ENCODE measurements around the gene DOCK9.

The DOCK9 gene

GRCh38 chr13:98947925-98948324 is 29.9 kb downstream of the DOCK9 start:
- no peak for DNase-seq (ENCODE audit: low spot score)

- no peak for DNase-seq (ENCODE audit: low spot score)
These were observed 31.8 kb downstream of the DOCK9 start for GRCh38 chr13:98945863-98946605.

- no peak for DNase-seq (ENCODE audit: low spot score)
These were observed 33.5 kb downstream of the DOCK9 start for GRCh38 chr13:98944336-98944735.

- DNase-seq (ENCODE audit: low spot score) = no peak
These were observed 34.9 kb downstream of the DOCK9 start for GRCh38 chr13:98942997-98943396.

GRCh38 chr13:98942485-98942884 is 35.4 kb downstream of the DOCK9 start:
- no peak for DNase-seq (ENCODE audit: low spot score)

- no peak for DNase-seq (ENCODE audit: low spot score)
These were observed 36.3 kb downstream of the DOCK9 start for GRCh38 chr13:98941536-98941935.

- DNase-seq (ENCODE audit: low spot score) = no peak
These were observed 36.7 kb downstream of the DOCK9 start for GRCh38 chr13:98941126-98941525.

- no peak for DNase-seq (ENCODE audit: low spot score)
These were observed 37.4 kb downstream of the DOCK9 start for GRCh38 chr13:98940325-98941001.

- no peak for DNase-seq (ENCODE audit: low spot score)
These were observed 38.1 kb downstream of the DOCK9 start for GRCh38 chr13:98939660-98940191.

- no peak for DNase-seq (ENCODE audit: low spot score)
These were observed 39.1 kb downstream of the DOCK9 start for GRCh38 chr13:98938801-98939200.

GRCh38 chr13:98937911-98938381 is 39.9 kb downstream of the DOCK9 start:
- DNase-seq (ENCODE audit: low spot score) = no peak

- DNase-seq (ENCODE audit: low spot score) = no peak
These were observed 43.6 kb downstream of the DOCK9 start for GRCh38 chr13:98934243-98934642.

GRCh38 chr13:98930151-98930591 is 47.7 kb downstream of the DOCK9 start:
- DNase-seq (ENCODE audit: low spot score) = peak; percentile 68

- DNase-seq (ENCODE audit: low spot score) = no peak
These were observed 49.6 kb downstream of the DOCK9 start for GRCh38 chr13:98927951-98928927.

GRCh38 chr13:98925949-98926348 is 51.9 kb downstream of the DOCK9 start:
- no peak for DNase-seq (ENCODE audit: low spot score)

- DNase-seq (ENCODE audit: low spot score) = no peak
These were observed 54.0 kb downstream of the DOCK9 start for GRCh38 chr13:98923641-98924397.

GRCh38 chr13:98922306-98922705 is 55.6 kb downstream of the DOCK9 start:
- DNase-seq (ENCODE audit: low spot score) = no peak

GRCh38 chr13:98921786-98922185 is 56.1 kb downstream of the DOCK9 start:
- DNase-seq (ENCODE audit: low spot score) = peak; percentile 91

GRCh38 chr13:98921015-98921580 is 56.8 kb downstream of the DOCK9 start:
- no peak for DNase-seq (ENCODE audit: low spot score)

- no peak for DNase-seq (ENCODE audit: low spot score)
These were observed 58.3 kb downstream of the DOCK9 start for GRCh38 chr13:98919566-98919965.

- DNase-seq (ENCODE audit: low spot score) = no peak
These were observed 59.1 kb downstream of the DOCK9 start for GRCh38 chr13:98918771-98919170.

All from globus pallidus (tissue), 1 donor.